Lower lobe of right lung (tissue), 2 donors: ENCODE measurements around the gene PTPRN2. TPM values are rescaled to one million over a fixed set of nuclear protein-coding genes. Genes with fewer than 3 reads are reported as not detected.
A peak's percentile ranks its signal among the peaks of the same experiment; 100 is the strongest.

Experiments
- ATAC-seq, 2 donors: fragments of 200-7000 bp; cut with Tn5 transposase; one replicate each; pipeline ENCODE4 v1.9.1; 2020 to 2022; ENCODE audit warnings: mild to moderate bottlenecking in 2 of 2, moderate library complexity in 2 of 2
- DNase-seq: peaks from one replicate; pipeline ENCODE4 v3.0.0-alpha.2; 2020
- H3K27ac ChIP-seq: fragments of 200-600 bp; one replicate; pipeline ENCODE4 v1.8.0; 2022
- H3K27me3 ChIP-seq: fragments of 200-600 bp; one replicate; pipeline ENCODE4 v1.8.0; 2022; ENCODE audit warnings: low read depth
- H3K36me3 ChIP-seq: fragments of 200-600 bp; one replicate; pipeline ENCODE4 v1.8.0; 2022; ENCODE audit warnings: mild to moderate bottlenecking
- H3K4me1 ChIP-seq: fragments of 200-600 bp; one replicate; pipeline ENCODE4 v1.8.0; 2022
- H3K4me3 ChIP-seq: fragments of 200-600 bp; one replicate; pipeline ENCODE4 v1.8.0; 2022; ENCODE audit warnings: mild to moderate bottlenecking
- H3K9me3 ChIP-seq: fragments of 200-600 bp; one replicate; pipeline ENCODE4 v1.8.0; 2022
- intact Hi-C: fragments of 100-400 bp; cut with DNase I; formaldehyde crosslinking; loops from one replicate; pipeline ENCODE4 v1.11.0; 2022
- total RNA-seq: library from RNA; stranded (reverse); fragmentation: NEBNext Ultra II Directional; extraction: Animal tissue kit (Norgen Biotek cat#: 25700); gene quantifications from one replicate; pipeline ENCODE4 v1.2.1, GENCODE V29; 2021
- TF ChIP-seq, protein P1 (sequence below): fragments of 200-600 bp; IDR thresholded peaks from one replicate; pipeline ENCODE4 v1.8.0; 2022; ENCODE audit warnings: antibody characterized with exemption, mild to moderate bottlenecking
- donor health status: DM: no; HTN: yes; CAD: no; lungs with severe emphysema.

Gene PTPRN2
- total RNA-seq, 1 donor from 2014 or later, result 6.8 TPM

DNA sequence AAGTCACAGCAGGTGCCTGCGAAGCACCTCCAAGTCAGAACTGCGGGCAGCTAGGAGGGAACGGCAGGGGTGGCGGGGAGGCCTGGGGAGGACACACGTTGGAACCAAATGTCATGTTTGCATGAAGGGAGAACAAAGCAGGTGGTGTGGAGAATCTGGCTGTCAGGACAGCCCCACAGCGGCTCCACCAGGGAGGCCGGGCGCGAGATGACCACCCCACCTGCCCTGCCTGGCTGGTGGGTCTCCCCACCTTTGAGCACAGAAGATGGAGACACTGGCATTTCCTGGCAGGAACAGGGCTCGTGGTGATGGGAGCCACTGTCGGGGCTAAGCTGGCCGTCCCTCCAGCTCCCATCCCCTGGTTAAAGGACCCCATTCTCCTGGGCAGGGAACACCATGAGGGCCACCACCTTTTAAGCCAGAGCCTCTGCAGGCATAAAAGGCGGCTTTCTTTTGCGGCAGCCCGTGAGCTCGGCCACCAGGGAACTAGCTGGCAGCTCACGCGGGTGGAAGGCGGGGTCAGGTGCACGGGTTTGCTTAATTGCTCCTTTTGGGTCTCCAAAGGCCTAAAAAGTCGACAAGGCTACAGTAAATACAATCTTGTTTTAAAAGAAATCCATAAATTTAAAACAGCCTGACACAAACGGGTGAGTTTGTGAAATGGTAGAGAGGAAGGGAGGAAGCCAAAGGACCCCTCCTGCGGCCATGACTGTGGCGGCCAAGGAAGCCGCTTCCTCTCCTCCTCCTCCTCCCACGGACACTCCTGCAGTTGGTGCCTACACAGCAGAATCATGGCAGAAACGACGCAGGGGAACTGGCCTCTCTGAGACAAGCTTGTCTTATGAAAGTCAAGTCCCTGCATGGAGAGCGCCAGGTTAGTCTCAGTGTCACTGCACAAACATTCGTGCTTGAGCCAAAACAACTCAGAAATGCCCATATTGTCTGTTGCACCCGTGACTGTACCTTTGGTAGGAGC lies 1037.0 kb downstream of the PTPRN2 start:
- peaks cover 4% of the 10 kb centered on the region for H3K36me3 ChIP-seq
- no peaks in the 10 kb centered on the region for H3K4me1 ChIP-seq
- H3K9me3 ChIP-seq, result no peaks in the 10 kb centered on the region
- H3K27ac ChIP-seq, result no peak overlapping the region
- H3K4me3 ChIP-seq, result no peak overlapping the region
- H3K27me3 ChIP-seq, result no peaks in the 10 kb centered on the region
- ATAC-seq (no peak), DNase-seq (peak; percentile 32)
- intact Hi-C loops, result no loop called here
- TF ChIP-seq, protein P1, sequence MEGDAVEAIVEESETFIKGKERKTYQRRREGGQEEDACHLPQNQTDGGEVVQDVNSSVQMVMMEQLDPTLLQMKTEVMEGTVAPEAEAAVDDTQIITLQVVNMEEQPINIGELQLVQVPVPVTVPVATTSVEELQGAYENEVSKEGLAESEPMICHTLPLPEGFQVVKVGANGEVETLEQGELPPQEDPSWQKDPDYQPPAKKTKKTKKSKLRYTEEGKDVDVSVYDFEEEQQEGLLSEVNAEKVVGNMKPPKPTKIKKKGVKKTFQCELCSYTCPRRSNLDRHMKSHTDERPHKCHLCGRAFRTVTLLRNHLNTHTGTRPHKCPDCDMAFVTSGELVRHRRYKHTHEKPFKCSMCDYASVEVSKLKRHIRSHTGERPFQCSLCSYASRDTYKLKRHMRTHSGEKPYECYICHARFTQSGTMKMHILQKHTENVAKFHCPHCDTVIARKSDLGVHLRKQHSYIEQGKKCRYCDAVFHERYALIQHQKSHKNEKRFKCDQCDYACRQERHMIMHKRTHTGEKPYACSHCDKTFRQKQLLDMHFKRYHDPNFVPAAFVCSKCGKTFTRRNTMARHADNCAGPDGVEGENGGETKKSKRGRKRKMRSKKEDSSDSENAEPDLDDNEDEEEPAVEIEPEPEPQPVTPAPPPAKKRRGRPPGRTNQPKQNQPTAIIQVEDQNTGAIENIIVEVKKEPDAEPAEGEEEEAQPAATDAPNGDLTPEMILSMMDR, result no peak

DNA sequence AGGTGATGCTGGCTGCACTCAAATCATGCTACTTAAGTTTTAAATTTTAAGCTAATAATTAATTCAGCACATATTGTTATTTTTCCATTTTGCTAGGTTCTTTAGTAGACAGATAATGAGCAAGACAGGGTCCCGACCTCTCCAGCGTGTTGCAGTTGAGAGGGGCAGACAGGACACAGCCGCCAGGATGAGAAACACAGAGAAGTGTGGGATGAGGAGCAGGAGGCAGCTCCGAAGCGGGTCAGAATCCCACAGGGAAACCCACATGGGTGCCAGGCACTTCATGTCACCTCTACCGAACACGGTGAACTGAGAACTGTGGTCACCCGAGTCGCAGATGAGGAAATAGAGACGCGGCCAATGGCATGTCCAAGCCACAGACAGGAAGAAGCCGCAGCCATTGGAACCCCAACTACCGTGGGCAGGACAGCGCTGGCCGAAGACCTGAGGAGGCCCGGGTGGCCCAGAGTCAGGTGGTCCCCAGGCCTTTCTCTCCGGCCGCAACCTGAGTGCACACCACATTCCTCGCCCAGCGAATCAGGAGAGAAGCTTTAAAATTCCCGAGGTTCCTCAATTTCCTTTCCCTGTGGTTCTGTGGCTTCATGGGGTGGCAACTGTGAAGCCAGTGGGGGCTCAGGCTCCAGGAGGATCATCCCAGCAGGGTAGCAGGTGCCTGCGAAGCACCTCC lies 1037.9 kb downstream of the PTPRN2 start:
- Histone ChIP-seq H3K4me1 (no peaks in the 10 kb centered on the region), H3K9me3 (no peaks in the 10 kb centered on the region), H3K4me3 (no peak overlapping the region), H3K27ac (no peak overlapping the region), H3K36me3 (peaks cover 4% of the 10 kb centered on the region), H3K27me3 (no peaks in the 10 kb centered on the region)
- ATAC-seq, result no peak
- peak; percentile 14 for DNase-seq
- TF ChIP-seq, protein P1, result no peak
- intact Hi-C loops, result no loop called here

DNA sequence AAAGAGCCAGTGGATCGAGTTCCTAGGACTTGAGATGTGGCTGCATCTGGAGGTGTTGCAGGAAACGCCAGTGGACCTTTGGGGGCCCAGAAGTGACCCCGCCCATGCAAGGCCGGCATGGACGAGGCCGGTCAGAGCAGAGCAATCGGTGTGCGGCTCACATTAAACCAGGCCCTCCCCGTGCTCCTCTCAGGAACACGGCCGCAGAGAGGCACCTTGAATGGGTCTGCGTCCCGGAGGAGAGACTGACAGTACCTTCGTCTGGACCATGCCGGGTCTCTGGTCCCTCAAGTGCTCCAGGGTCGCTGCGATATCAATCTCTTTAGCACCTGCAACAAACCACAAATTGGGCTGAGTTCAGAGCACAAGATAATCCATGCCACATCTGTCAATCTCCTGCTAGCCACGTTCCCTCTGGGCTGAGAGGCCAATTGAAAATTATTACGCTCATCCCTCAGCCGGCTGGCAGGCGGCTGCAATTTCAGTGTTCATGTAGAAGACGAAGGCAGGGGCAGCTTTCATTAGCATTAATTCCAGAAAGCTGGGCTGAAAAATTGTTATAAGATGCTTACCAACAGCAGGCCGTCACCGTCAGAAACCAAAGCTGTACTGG lies 1038.8 kb downstream of the PTPRN2 start:
- Histone ChIP-seq H3K36me3 (peaks cover 4% of the 10 kb centered on the region), H3K27me3 (no peaks in the 10 kb centered on the region), H3K9me3 (no peaks in the 10 kb centered on the region), H3K27ac (no peak overlapping the region), H3K4me3 (no peak overlapping the region), H3K4me1 (no peaks in the 10 kb centered on the region)
- intact Hi-C loops, result no loop called here
- no peak for ATAC-seq
- TF ChIP-seq, protein P1, result no peak
- peak; percentile 34 for DNase-seq

DNA sequence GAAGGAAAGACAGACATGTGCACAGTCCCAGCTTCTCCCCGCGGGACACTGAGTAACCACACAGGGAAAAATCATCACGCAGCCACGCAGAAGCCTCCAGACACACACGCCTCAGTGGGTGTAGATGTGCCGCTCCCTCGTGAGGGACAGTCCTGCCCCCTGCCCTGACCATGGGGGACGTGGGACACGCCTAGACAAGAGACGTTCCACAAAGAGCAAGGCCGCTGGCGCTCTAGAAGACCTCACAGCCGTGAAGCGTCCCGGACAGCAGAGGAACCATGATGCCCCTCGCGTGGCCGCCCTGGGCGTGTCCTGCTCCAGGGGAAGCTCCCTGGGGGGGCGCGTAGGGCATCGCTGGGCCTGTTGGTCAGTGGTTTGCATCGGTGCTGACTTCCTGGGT lies 1040.0 kb downstream of the PTPRN2 start:
- Histone ChIP-seq H3K27ac (no peak overlapping the region), H3K27me3 (no peaks in the 10 kb centered on the region), H3K4me1 (no peaks in the 10 kb centered on the region), H3K9me3 (no peaks in the 10 kb centered on the region), H3K36me3 (peaks cover 4% of the 10 kb centered on the region), H3K4me3 (no peak overlapping the region)
- TF ChIP-seq, protein P1, result no peak
- DNase-seq, result peak; percentile 39
- ATAC-seq, result no peak
- intact Hi-C loops, result no loop called here

DNA sequence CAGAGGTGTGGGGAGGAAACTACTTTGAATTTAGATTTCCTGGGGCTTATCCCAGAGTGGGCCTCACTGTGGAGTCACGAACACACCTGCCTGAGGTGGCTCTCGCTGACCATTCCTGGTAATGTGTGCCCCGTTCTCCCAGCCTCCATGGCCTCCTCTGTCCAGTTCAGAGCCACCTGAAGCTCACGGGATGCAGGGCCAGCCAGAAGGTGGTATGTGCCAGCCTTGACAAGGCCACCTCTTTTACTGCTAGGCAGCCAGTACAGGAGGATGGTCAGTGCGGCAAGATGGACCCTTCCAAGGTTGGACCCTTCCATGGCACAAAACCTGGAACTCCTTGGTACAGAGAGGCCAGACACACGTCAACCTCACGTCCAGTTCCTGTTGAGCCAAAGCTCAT lies 1040.5 kb downstream of the PTPRN2 start:
- Histone ChIP-seq H3K4me1 (no peaks in the 10 kb centered on the region), H3K9me3 (no peaks in the 10 kb centered on the region), H3K27ac (no peak overlapping the region), H3K36me3 (peaks cover 4% of the 10 kb centered on the region), H3K27me3 (no peaks in the 10 kb centered on the region), H3K4me3 (no peak overlapping the region)
- TF ChIP-seq, protein P1, result no peak
- ATAC-seq (no peak), DNase-seq (peak; percentile 9)
- intact Hi-C loops, result no loop called here
